Activated T-helper 2 cell treated with anti-CD3 and anti-CD28 coated beads, Interferon-gamma antibody, Interleukin-2, Interleukin-4, amounts not matched to agents 10 μg/mL and 5 μg/mL and 100 μg/mL, durations not matched to agents 14 hours and 24 hours and 36 hours (primary cell): ENCODE measurements around the gene DOK6. TPM values are rescaled to one million over a fixed set of nuclear protein-coding genes. Genes with fewer than 3 reads are reported as not detected.

ENCODE experiments used
- DNase-seq: peaks from one replicate; pipeline ENCODE4 v3.0.0; 2021; ENCODE audit warnings: low spot score
- H3K27ac Mint-ChIP-seq: one replicate; pipeline ENCODE4 v1.8.0; 2021; ENCODE audit warnings: mixed read lengths
- H3K27me3 Mint-ChIP-seq: one replicate; pipeline ENCODE4 v1.8.0; 2021; ENCODE audit warnings: low read depth, mixed read lengths
- H3K36me3 Mint-ChIP-seq: one replicate; pipeline ENCODE4 v1.8.0; 2021; ENCODE audit warnings: low read depth, mixed read lengths
- H3K4me1 Mint-ChIP-seq: one replicate; pipeline ENCODE4 v1.8.0; 2021; ENCODE audit warnings: low read depth, mixed read lengths
- H3K4me3 Mint-ChIP-seq: one replicate; pipeline ENCODE4 v1.8.0; 2021; ENCODE audit warnings: low read depth, mild to moderate bottlenecking, moderate library complexity, mixed read lengths
- H3K9me3 Mint-ChIP-seq: one replicate; pipeline ENCODE4 v1.8.0; 2021; ENCODE audit warnings: mixed read lengths
- intact Hi-C: fragments of 100-400 bp; cut with micrococcal nuclease; formaldehyde crosslinking; loops from one replicate; pipeline ENCODE4 v1.15.1; 2023
- total RNA-seq: library from RNA; stranded (reverse); gene quantifications from 2 replicates; pipeline ENCODE4 v1.2.3, GENCODE V29; 2022

DOK6 gene
- total RNA-seq, 1 donor from 2014 or later: not detected

DNA sequence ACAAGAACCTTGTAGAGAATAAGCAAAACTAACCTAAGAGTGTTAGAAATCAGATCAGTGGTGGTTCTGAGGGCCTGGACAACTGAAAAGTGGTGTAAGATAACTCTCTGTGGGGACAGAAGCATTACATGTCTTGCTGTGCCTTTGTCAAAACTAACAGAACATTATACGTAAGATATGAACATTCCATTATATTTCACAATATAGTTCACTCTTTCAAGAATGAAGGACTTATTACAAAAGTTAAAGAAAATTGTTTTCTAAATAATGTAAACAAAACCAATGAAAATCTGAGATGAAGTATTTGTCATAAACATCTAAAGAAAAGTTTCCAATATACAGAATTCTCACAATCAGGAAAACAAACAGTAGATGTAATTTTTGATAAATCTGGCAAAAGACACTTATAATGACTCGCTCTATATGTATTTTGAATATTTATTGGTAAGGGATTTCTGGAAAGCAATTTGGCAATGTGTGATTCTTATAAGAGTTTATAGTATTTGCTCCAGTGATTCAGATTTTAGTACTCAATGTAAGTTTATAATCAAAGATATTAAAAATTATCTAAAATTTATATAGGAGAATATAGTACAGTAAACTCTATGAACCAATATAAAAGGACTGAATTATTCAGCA lies 288.6 kb downstream of the DOK6 start:
- Mint-ChIP-seq H3K27me3 (no peaks in the 10 kb centered on the region), H3K9me3 (no peaks in the 10 kb centered on the region), H3K4me1 (no peaks in the 10 kb centered on the region), H3K4me3 (no peak overlapping the region), H3K36me3 (no peaks in the 10 kb centered on the region), H3K27ac (no peak overlapping the region)
- DNase-seq: no peak
- intact Hi-C loops: no loop called here

GRCh38 chr18:69691008-69691760 lies 290.5 kb downstream of the DOK6 start:
- intact Hi-C loops: no loop called here
- Mint-ChIP-seq H3K36me3 (no peaks in the 10 kb centered on the region), H3K4me1 (no peaks in the 10 kb centered on the region), H3K27me3 (peaks cover 2% of the 10 kb centered on the region), H3K9me3 (no peaks in the 10 kb centered on the region), H3K4me3 (no peak overlapping the region), H3K27ac (no peak overlapping the region)
- DNase-seq: no peak

- H3K4me1 Mint-ChIP-seq: no peaks in the 10 kb centered on the region
- no peaks in the 10 kb centered on the region for H3K36me3 Mint-ChIP-seq
- H3K27me3 Mint-ChIP-seq: peaks cover 2% of the 10 kb centered on the region
- intact Hi-C loops: no loop called here
- H3K27ac Mint-ChIP-seq: no peak overlapping the region
- no peak overlapping the region for H3K4me3 Mint-ChIP-seq
- H3K9me3 Mint-ChIP-seq: no peaks in the 10 kb centered on the region
- DNase-seq: no peak
These were observed 296.4 kb downstream of the DOK6 start for GRCh38 chr18:69697069-69697468.

GRCh38 chr18:69697689-69698088 lies 297.0 kb downstream of the DOK6 start:
- no peak for DNase-seq
- no peak overlapping the region for H3K4me3 Mint-ChIP-seq
- intact Hi-C loops: no loop called here
- no peaks in the 10 kb centered on the region for H3K36me3 Mint-ChIP-seq
- no peaks in the 10 kb centered on the region for H3K4me1 Mint-ChIP-seq
- H3K27ac Mint-ChIP-seq: no peak overlapping the region
- H3K27me3 Mint-ChIP-seq: peaks cover 2% of the 10 kb centered on the region
- H3K9me3 Mint-ChIP-seq: no peaks in the 10 kb centered on the region

- no peak for DNase-seq
- H3K4me3 Mint-ChIP-seq: no peak overlapping the region
- H3K9me3 Mint-ChIP-seq: no peaks in the 10 kb centered on the region
- no peaks in the 10 kb centered on the region for H3K27me3 Mint-ChIP-seq
- H3K27ac Mint-ChIP-seq: no peak overlapping the region
- H3K36me3 Mint-ChIP-seq: no peaks in the 10 kb centered on the region
- no peaks in the 10 kb centered on the region for H3K4me1 Mint-ChIP-seq
- intact Hi-C loops: no loop called here
These were observed 300.6 kb downstream of the DOK6 start for GRCh38 chr18:69701305-69701704.

DNA sequence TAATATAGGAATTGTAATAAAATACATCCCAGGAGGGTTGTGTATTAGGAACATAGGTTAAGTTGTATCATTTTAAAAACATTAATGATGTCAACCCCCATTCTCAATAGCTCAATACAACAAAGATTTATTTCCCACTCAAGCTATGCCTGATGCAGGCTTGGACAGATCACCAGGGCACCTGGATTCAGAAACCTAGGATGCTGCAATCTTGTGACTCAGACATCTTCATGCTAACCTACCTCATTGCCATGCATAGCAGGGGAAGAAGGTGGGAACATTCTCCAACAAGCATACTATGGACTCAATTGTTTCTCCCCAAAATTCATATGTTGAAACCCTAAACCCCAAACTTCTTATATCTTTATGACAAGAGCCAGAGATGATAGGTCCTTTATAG lies 302.8 kb downstream of the DOK6 start:
- Mint-ChIP-seq H3K27me3 (no peaks in the 10 kb centered on the region), H3K9me3 (no peaks in the 10 kb centered on the region), H3K4me1 (no peaks in the 10 kb centered on the region), H3K4me3 (no peak overlapping the region), H3K27ac (no peak overlapping the region), H3K36me3 (no peaks in the 10 kb centered on the region)
- DNase-seq: no peak
- intact Hi-C loops: no loop called here

- H3K36me3 Mint-ChIP-seq: no peaks in the 10 kb centered on the region
- intact Hi-C loops: no loop called here
- H3K4me3 Mint-ChIP-seq: no peak overlapping the region
- DNase-seq: no peak
- H3K27ac Mint-ChIP-seq: no peak overlapping the region
- H3K9me3 Mint-ChIP-seq: no peaks in the 10 kb centered on the region
- H3K4me1 Mint-ChIP-seq: no peaks in the 10 kb centered on the region
- no peaks in the 10 kb centered on the region for H3K27me3 Mint-ChIP-seq
These were observed 305.3 kb downstream of the DOK6 start for GRCh38 chr18:69705987-69706386.

- H3K4me1 Mint-ChIP-seq: no peaks in the 10 kb centered on the region
- H3K4me3 Mint-ChIP-seq: no peak overlapping the region
- intact Hi-C loops: no loop called here
- no peaks in the 10 kb centered on the region for H3K27me3 Mint-ChIP-seq
- no peak for DNase-seq
- H3K27ac Mint-ChIP-seq: no peak overlapping the region
- H3K36me3 Mint-ChIP-seq: no peaks in the 10 kb centered on the region
- no peaks in the 10 kb centered on the region for H3K9me3 Mint-ChIP-seq
These were observed 308.2 kb downstream of the DOK6 start for GRCh38 chr18:69708844-69709243.

- no peak overlapping the region for H3K27ac Mint-ChIP-seq
- no peak for DNase-seq
- intact Hi-C loops: no loop called here
- peaks cover 23% of the 10 kb centered on the region for H3K9me3 Mint-ChIP-seq
- peaks cover 3% of the 10 kb centered on the region for H3K36me3 Mint-ChIP-seq
- H3K4me1 Mint-ChIP-seq: peaks cover 2% of the 10 kb centered on the region
- no peak overlapping the region for H3K4me3 Mint-ChIP-seq
- no peaks in the 10 kb centered on the region for H3K27me3 Mint-ChIP-seq
These were observed 314.6 kb downstream of the DOK6 start for GRCh38 chr18:69715191-69715795.

- intact Hi-C loops: no loop called here
- peaks cover 23% of the 10 kb centered on the region for H3K9me3 Mint-ChIP-seq
- H3K27ac Mint-ChIP-seq: no peak overlapping the region
- peaks cover 2% of the 10 kb centered on the region for H3K4me1 Mint-ChIP-seq
- H3K4me3 Mint-ChIP-seq: no peak overlapping the region
- H3K36me3 Mint-ChIP-seq: peaks cover 3% of the 10 kb centered on the region
- DNase-seq: no peak
- no peaks in the 10 kb centered on the region for H3K27me3 Mint-ChIP-seq
These were observed 316.9 kb downstream of the DOK6 start for GRCh38 chr18:69717586-69717985.

DNA sequence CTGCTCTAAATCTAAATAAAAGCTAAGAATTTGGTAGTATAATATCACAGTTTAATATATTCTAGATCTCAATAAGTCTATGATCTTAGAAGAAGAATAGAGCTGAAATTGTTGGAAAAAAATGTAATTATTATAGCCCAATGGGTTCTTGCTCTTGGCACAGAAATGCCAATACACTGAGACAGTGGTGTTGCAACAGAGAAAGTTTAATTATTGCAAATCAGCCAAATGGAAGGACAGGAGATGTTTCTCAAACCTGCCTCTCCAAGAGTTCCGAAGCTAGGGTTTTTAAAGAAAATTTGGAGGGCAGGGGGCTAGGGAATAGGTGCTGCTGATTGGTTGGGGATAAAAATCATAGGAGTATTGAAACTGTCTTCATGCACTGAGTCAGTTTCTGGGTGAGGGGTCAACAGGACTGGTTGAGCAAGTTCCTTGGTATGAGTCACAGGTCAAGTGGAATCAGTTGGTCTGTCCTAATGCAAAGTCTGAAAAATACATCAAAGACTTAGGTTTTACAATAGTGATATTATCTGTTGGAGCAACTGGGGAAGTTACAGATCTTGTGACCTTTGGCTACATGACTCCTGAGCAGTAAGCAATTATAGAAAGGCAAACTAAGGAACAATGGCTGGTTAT lies 318.3 kb downstream of the DOK6 start:
- DNase-seq: no peak
- peaks cover 3% of the 10 kb centered on the region for H3K36me3 Mint-ChIP-seq
- peaks cover 23% of the 10 kb centered on the region for H3K9me3 Mint-ChIP-seq
- intact Hi-C loops: no loop called here
- H3K4me1 Mint-ChIP-seq: peaks cover 2% of the 10 kb centered on the region
- H3K4me3 Mint-ChIP-seq: no peak overlapping the region
- H3K27me3 Mint-ChIP-seq: no peaks in the 10 kb centered on the region
- H3K27ac Mint-ChIP-seq: no peak overlapping the region

DNA sequence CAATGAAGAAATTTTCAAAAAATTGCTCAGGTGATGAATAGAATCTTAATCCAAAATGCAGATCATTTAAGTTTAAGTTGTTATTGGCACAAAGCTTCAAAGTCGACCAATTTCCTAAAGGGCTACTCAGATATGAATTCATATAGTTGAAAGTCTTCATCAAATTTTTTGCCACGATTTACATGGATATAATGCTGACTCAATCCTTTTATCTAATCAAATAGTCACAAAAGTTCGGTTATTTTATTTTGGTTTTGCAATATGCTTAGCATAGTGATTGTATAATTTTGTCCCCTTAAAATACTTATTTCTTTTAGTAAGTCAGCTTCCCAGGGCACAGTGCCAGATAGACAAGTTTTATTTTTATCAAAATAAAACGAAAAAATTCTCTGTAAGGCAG lies 319.7 kb downstream of the DOK6 start:
- Mint-ChIP-seq H3K9me3 (peaks cover 23% of the 10 kb centered on the region), H3K27ac (no peak overlapping the region), H3K27me3 (no peaks in the 10 kb centered on the region), H3K4me3 (no peak overlapping the region), H3K36me3 (peaks cover 3% of the 10 kb centered on the region), H3K4me1 (peaks cover under 1% of the 10 kb centered on the region)
- intact Hi-C loops: loop anchor here (10.0 kb wide), 1 partner anchor 344 kb away; no protein-coding TSS in a partner anchor
- no peak for DNase-seq

DNA sequence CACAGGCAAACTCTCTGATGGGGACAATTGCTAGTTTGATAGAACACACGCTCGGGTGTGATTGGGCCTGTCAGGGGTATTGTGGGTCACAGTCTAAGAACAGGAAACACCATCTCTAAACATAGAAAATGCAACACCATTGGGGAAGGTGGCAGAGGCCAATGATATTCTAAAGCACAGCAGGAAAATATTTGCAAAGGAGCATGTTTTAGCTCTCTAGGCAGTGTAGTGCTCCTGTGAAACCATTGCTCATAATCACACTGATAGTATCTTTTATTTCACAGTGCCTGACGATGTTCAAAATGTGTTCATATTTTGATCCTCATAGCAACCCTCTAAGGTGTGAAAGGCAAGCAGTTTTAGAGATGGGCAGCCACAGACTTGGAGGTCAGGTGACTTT lies 322.7 kb downstream of the DOK6 start:
- intact Hi-C loops: loop anchor here (10.0 kb wide), 1 partner anchor 341 kb away; no protein-coding TSS in a partner anchor
- no peak overlapping the region for H3K4me3 Mint-ChIP-seq
- peaks cover 10% of the 10 kb centered on the region for H3K9me3 Mint-ChIP-seq
- peaks cover 3% of the 10 kb centered on the region for H3K36me3 Mint-ChIP-seq
- no peak for DNase-seq
- H3K27ac Mint-ChIP-seq: no peak overlapping the region
- no peaks in the 10 kb centered on the region for H3K27me3 Mint-ChIP-seq
- no peaks in the 10 kb centered on the region for H3K4me1 Mint-ChIP-seq
